ENCODE measurements around the gene LENG1.

Gene LENG1

DNA sequence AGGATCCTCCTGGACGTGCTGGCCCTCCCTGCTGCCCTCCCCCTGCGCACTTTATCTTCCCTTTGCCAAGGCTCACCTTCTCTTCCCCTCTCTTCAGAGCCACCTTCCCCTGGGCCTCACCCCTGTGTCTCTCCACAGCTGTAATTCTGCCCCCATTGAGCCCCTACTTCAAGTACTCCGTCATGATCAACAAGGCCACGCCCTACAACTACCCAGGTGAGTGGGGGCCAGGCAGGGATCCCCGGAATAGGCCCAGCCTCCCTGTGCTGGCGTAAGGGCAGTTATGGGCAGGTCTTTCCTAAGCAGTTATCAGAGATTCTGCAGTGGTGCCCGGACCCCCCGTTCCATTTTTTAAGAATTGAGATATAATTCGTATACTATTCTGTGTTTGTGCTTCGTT, 53.7 kb downstream of the LENG1 start:
- H3K4me3 ChIP-seq (ENCODE audit: low read length), result no peak overlapping the region
- TF ChIP-seq, protein P1, sequence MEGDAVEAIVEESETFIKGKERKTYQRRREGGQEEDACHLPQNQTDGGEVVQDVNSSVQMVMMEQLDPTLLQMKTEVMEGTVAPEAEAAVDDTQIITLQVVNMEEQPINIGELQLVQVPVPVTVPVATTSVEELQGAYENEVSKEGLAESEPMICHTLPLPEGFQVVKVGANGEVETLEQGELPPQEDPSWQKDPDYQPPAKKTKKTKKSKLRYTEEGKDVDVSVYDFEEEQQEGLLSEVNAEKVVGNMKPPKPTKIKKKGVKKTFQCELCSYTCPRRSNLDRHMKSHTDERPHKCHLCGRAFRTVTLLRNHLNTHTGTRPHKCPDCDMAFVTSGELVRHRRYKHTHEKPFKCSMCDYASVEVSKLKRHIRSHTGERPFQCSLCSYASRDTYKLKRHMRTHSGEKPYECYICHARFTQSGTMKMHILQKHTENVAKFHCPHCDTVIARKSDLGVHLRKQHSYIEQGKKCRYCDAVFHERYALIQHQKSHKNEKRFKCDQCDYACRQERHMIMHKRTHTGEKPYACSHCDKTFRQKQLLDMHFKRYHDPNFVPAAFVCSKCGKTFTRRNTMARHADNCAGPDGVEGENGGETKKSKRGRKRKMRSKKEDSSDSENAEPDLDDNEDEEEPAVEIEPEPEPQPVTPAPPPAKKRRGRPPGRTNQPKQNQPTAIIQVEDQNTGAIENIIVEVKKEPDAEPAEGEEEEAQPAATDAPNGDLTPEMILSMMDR (conservative IDR thresholded peaks at IDR 0.05; ENCODE audit: low read depth, low read length), result no peak
- DNase-seq (ENCODE audit: low read depth), result no peak

Data from retinal pigment epithelial cell (primary cell).